MM.1S (cell line): Measurements from ENCODE around the gene EN2.

ENCODE experiments used
- EZH2 ChIP-seq: fragments of 300-600 bp; sonication (generic); optimal IDR thresholded peaks from 2 replicates; pipeline ENCODE3; 2017; ENCODE audit warnings: low read depth, mild to moderate bottlenecking, antibody characterized with exemption, low read length, mixed read lengths
- TF ChIP-seq, protein P1 (sequence below): fragments of 300-600 bp; sonication (generic); IDR thresholded peaks from 2 replicates; pipeline ENCODE4 v1.5.1; 2016; ENCODE audit warnings: antibody characterized with exemption, low read length, mixed read lengths

DNA sequence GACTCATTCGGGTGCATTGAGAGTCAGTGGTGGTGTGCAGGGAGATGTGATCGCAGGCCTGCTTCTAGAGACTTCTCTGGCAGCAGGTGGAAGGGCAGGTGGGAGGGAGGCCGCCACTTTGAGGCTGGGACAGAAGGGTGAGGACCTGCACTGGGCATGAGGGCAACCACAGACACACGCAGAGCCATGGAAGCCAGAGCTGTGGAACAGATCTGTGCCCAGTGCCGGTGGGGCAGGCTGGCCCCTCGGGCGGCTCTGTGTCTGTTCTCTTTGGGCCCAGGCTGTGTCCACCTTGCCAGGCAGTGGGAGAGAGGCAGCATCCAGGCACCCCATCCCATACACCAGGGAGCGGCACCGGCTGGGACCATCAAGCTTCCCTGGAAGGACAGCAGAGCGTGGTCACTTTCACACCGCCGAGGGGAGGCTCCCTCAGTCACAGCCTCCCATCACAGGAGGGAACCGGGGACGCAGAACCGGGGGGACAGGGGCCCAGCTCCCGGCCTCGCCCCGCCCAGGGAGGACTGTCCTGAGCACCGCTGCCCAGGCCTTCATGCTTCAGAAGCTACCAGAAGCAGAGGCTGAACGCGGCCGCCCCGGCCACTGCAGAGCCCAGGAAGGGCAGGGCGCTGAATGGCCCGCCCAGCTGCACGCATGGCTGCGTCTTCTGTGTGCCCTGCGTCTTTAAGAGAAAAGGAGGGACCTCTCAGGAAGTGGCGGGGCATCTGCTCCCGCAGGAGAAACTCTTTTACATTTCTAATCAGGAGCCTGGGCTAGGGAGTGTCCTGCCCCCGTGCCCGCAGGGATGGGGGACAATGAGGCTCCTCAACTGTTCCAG lies 32.1 kb downstream of the EN2 start:
- TF ChIP-seq, protein P1, sequence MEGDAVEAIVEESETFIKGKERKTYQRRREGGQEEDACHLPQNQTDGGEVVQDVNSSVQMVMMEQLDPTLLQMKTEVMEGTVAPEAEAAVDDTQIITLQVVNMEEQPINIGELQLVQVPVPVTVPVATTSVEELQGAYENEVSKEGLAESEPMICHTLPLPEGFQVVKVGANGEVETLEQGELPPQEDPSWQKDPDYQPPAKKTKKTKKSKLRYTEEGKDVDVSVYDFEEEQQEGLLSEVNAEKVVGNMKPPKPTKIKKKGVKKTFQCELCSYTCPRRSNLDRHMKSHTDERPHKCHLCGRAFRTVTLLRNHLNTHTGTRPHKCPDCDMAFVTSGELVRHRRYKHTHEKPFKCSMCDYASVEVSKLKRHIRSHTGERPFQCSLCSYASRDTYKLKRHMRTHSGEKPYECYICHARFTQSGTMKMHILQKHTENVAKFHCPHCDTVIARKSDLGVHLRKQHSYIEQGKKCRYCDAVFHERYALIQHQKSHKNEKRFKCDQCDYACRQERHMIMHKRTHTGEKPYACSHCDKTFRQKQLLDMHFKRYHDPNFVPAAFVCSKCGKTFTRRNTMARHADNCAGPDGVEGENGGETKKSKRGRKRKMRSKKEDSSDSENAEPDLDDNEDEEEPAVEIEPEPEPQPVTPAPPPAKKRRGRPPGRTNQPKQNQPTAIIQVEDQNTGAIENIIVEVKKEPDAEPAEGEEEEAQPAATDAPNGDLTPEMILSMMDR, result no peak
- TF ChIP-seq EZH2, result no peak
